Stomach (tissue), 19 donors: ENCODE measurements around the gene LIME1. TPM values are rescaled to one million over a fixed set of nuclear protein-coding genes. Genes with fewer than 3 reads are reported as not detected.

ENCODE experiments used
- DNase-seq, 2 donors: peaks; one replicate each; pipeline versions ENCODE4 v3.0.0 to v3.0.0-alpha.2; 2013 to 2019
- H3K27ac ChIP-seq, 5 donors: fragments of 200-600 bp in 4 of 5; sonication (generic) in 4 of 5; one replicate each; pipeline ENCODE4 v1.5.1; 2013 to 2019; ENCODE audit warnings: mild to moderate bottlenecking in 1 of 5, moderate library complexity in 1 of 5
- H3K27me3 ChIP-seq, 3 donors: fragments of 200-600 bp; sonication (generic); one replicate each; pipeline ENCODE4 v1.5.1; 2017 to 2019; ENCODE audit warnings: mixed run types in 1 of 3
- H3K36me3 ChIP-seq, 4 donors: fragments of 200-600 bp; sonication (generic); 1 replicate in 3 of 4; 2 replicates in 1 of 4; pipeline ENCODE4 v1.5.1; 2016 to 2019
- H3K4me1 ChIP-seq, 4 donors: fragments of 200-600 bp; sonication (generic); one replicate each; pipeline ENCODE4 v1.5.1; 2016 to 2019
- H3K4me3 ChIP-seq, 4 donors: fragments of 200-600 bp; sonication (generic) in 3 of 4; one replicate each; pipeline ENCODE4 v1.5.1; 2016 to 2019; ENCODE audit warnings: mild to moderate bottlenecking in 1 of 4
- H3K9me3 ChIP-seq, 4 donors: fragments of 200-600 bp; sonication (generic); one replicate each; pipeline ENCODE4 v1.5.1; 2016 to 2019
- CTCF ChIP-seq, 7 experiments: fragments of 450-650 bp in 4 of 7; fragments of 200-600 bp in 3 of 7; sonication (generic) in 3 of 7; IDR thresholded peaks; one replicate each; pipeline ENCODE4 v1.5.1; 2016 to 2019; ENCODE audit warnings: antibody characterized with exemption in 7 of 7, control low read depth in 2 of 7, mild to moderate bottlenecking in 1 of 7
- EP300 ChIP-seq: sonication (generic); formaldehyde crosslinking; IDR thresholded peaks from one replicate; pipeline ENCODE4 v1.6.1; 2017; ENCODE audit warnings: antibody characterized with exemption
- POLR2A ChIP-seq, 4 donors: fragments of 450-650 bp; IDR thresholded peaks; one replicate each; pipeline ENCODE4 v1.6.1; 2016; ENCODE audit warnings: antibody characterized with exemption in 4 of 4, control low read depth in 2 of 4, mild to moderate bottlenecking in 1 of 4, moderate library complexity in 1 of 4
- POLR2AphosphoS5 ChIP-seq, 3 donors: sonication (generic); formaldehyde crosslinking; IDR thresholded peaks; one replicate each; pipeline ENCODE4 v1.6.1; 2016; ENCODE audit warnings: antibody characterized with exemption in 3 of 3
- WGBS, 5 donors: extraction: QIAGEN DNeasy Blood & Tissue Kit in 3 of 5; methylation state at CpG; one replicate each; pipeline versions ENCODE4 v1.1.5 to v1.1.7; 2013 to 2018; 5-methylcytosine and 5-hydroxymethylcytosine counted together
- intact Hi-C: fragments of 100-400 bp; cut with DNase I; formaldehyde crosslinking; loops from one replicate; pipeline ENCODE4 v1.15.1; 2023; ENCODE audit warnings: low total_unique reads
- long read RNA-seq, 10 donors: transcript quantifications; one replicate each; lab custom pipeline, GENCODE V29; 2026
- polyA plus RNA-seq, 3 donors: library from polyadenylated mRNA; stranded (reverse); fragments of 200-250 nt; gene quantifications; one replicate each; pipeline ENCODE4 v1.2.3, GENCODE V29; 2013
- total RNA-seq, 5 donors: library from RNA; depleted of rRNA; stranded (reverse); fragments of >200 nt; gene quantifications; one replicate each; pipeline versions ENCODE4 v1.1.0 to v1.2.3, GENCODE V29; 2014 to 2016
- donor health status: healthy with polysubstance abuse.
- donor health status: Bipolar disorder and iron deficiency.
- donor health status: healthy.

LIME1 gene
- total RNA-seq (100 to 1,000 TPM in 1 of 5 donors, 10 to 100 TPM in 2, 1 to 10 TPM in 2; 3.6 to 117 (median 16.8) TPM), polyA plus RNA-seq (10 to 100 TPM; 17.1 to 24.3 (median 19.9) TPM)
- long read RNA-seq, donor 1: 0 reads
- long read RNA-seq, donor 2, partial matches to known transcripts: 0 of 5 reads
- long read RNA-seq, donor 2, other reads (novel, unspliced or antisense): 0 of 5 reads
- long read RNA-seq, donor 3: 0 reads
- long read RNA-seq, donor 4: 0 reads
- long read RNA-seq, donor 5, partial matches to known transcripts: 0 of 2 reads
- long read RNA-seq, donor 5, other reads (novel, unspliced or antisense): 0 of 2 reads
- long read RNA-seq, donor 6, partial matches to known transcripts: 0 of 4 reads
- long read RNA-seq, donor 6, other reads (novel, unspliced or antisense): 0 of 4 reads
- long read RNA-seq, donor 7, partial matches to known transcripts: 0 of 1 reads
- long read RNA-seq, donor 7, other reads (novel, unspliced or antisense): 0 of 1 reads
- long read RNA-seq, donor 8, partial matches to known transcripts: 0 of 1 reads
- long read RNA-seq, donor 8, other reads (novel, unspliced or antisense): 0 of 1 reads
- long read RNA-seq, donor 9: 0 reads
- long read RNA-seq, donor 10: 0 reads

- peak; percentile 71 to 85 for DNase-seq
- peak within 1 kb of the TSS; percentile 52 to 88 (median 79) for H3K27ac ChIP-seq
- H3K36me3 ChIP-seq: peaks cover 22 to 37% (median 35%) of the 10 kb centered on the region in 4 donors
- WGBS, 5 donors: 40 to 61% (median 51%) methylated on average over 16 to 31 of the region's 31 CpGs
- peak within 1 kb of the TSS; percentile 40 to 61 (median 52) for H3K4me3 ChIP-seq
- H3K27me3 ChIP-seq: peaks cover 0 to 6% (median 0%) of the 10 kb centered on the region in 3 donors
- TF ChIP-seq CTCF (IDR thresholded peaks at IDR 0.05) (no peak), POLR2AphosphoS5 (IDR thresholded peaks at IDR 0.05) (peak in 1 of 3 donors; percentile 7), EP300 (no peak)
- intact Hi-C loops: no loop called here
- peaks cover 34 to 49% (median 47%) of the 10 kb centered on the region in 4 donors for H3K4me1 ChIP-seq
- no peaks in the 10 kb centered on the region for H3K9me3 ChIP-seq
Observed at GRCh38 chr20:63735859-63736718, at the start of gene LIME1. Gene LIME1 (plus strand): TSS chr20:63736664. CDS start chr20:63737550, 886 bp downstream.

- intact Hi-C loops: no loop called here
- Histone ChIP-seq H3K4me1 (peaks cover 37 to 76% (median 55%) of the 10 kb centered on the region in 4 donors), H3K36me3 (peaks cover 0 to 18% (median 3%) of the 10 kb centered on the region in 4 donors), H3K4me3 (no peak overlapping the region), H3K27ac (peak overlapping the region; percentile 67 to 93 (median 83)), H3K9me3 (no peaks in the 10 kb centered on the region), H3K27me3 (no peaks in the 10 kb centered on the region)
- 87 to 90% (median 88%) methylated on average over 18 to 29 of the region's 29 CpGs for WGBS, 5 donors
- DNase-seq: no peak
- TF ChIP-seq POLR2AphosphoS5 (IDR thresholded peaks at IDR 0.05) (no peak), CTCF (IDR thresholded peaks at IDR 0.05) (no peak), POLR2A (IDR thresholded peaks at IDR 0.05) (no peak), EP300 (no peak)
Observed at GRCh38 chr20:63687419-63688178, 48.9 kb upstream of the LIME1 start.

GRCh38 chr20:63688228-63689045, 48.0 kb upstream of the LIME1 start:
- no peak for TF ChIP-seq POLR2A (IDR thresholded peaks at IDR 0.05)
- no peak for TF ChIP-seq EP300
- TF ChIP-seq CTCF (IDR thresholded peaks at IDR 0.05): no peak
- TF ChIP-seq POLR2AphosphoS5 (IDR thresholded peaks at IDR 0.05): no peak
- Histone ChIP-seq H3K4me3 (no peak overlapping the region), H3K27ac (peak overlapping the region in 4 of 5 donors; percentile 82 to 93 (median 83)), H3K27me3 (no peaks in the 10 kb centered on the region), H3K4me1 (peaks cover 32 to 74% (median 49%) of the 10 kb centered on the region in 4 donors), H3K9me3 (no peaks in the 10 kb centered on the region), H3K36me3 (peaks cover 0 to 24% (median 3%) of the 10 kb centered on the region in 4 donors)
- intact Hi-C loops: no loop called here
- no peak for DNase-seq
- 77 to 88% (median 84%) methylated on average over 24 to 31 of the region's 31 CpGs for WGBS, 5 donors
